Endothelial cell of umbilical vein (primary cell): ENCODE data around the gene LONRF3. TPM values are rescaled to one million over a fixed set of nuclear protein-coding genes. Genes with fewer than 3 reads are reported as not detected.
"Not testable (repeated sequence)": the region's sequence is repeated elsewhere in the genome, so short reads cannot be mapped to it uniquely, and the experiment has no call there.

Source experiments
- BruUV-seq: library from RNA; stranded (reverse); fragments of 400-500 nt; replicated peaks from 2 replicates; lab custom pipeline; 2021; lab: Mats Ljungman, UMichigan
- CTCF ChIA-PET: fragments of 300-600, 350-600 bp; sonication (Branson Sonifier 250); formaldehyde crosslinking; loops from one replicate; lab custom pipeline; 2021; ENCODE audit warnings: antibody characterized with exemption, inconsistent platforms; lab: Charles Lee
- POLR2A ChIA-PET: fragments of 300-600, 350-600 bp; sonication (Branson Sonifier 250); formaldehyde crosslinking; loops from one replicate; lab custom pipeline; 2021; ENCODE audit warnings: antibody characterized with exemption, inconsistent platforms; lab: Charles Lee
- DNase-seq: peaks from one replicate; pipeline ENCODE4 v3.0.0-alpha.2; 2011; ENCODE audit warnings: low read depth, low spot score
- FAIRE-seq: peaks from 2 replicates; lab custom pipeline; 2011; peaks lifted over from hg19 to GRCh38; lab: Jason Lieb, UNC
- H2AFZ ChIP-seq: 2 replicates; pipeline ENCODE4 v1.6.0; 2012; ENCODE audit warnings: low read depth, low read length, control low read depth, inconsistent platforms
- H3K27ac ChIP-seq: 2 replicates; pipeline ENCODE4 v1.5.1; 2011; ENCODE audit warnings: low read depth, mild to moderate bottlenecking, control low read depth, low read length, moderate library complexity; ENCODE audit not compliant: insufficient read depth
- H3K27me3 ChIP-seq, 2 experiments: 2 replicates each; pipeline versions ENCODE4 v1.6.0 to v1.6.1; 2011; ENCODE audit warnings: low read length in 2 of 2, mixed read lengths in 1 of 2; ENCODE audit not compliant: control insufficient read depth in 2 of 2, insufficient read depth in 2 of 2
- H3K36me3 ChIP-seq, 2 experiments: 2 replicates in 1 of 2; 3 replicates in 1 of 2; pipeline ENCODE4 v1.5.1; 2011; ENCODE audit warnings: low read length in 2 of 2, mild to moderate bottlenecking in 1 of 2, moderate library complexity in 1 of 2; ENCODE audit not compliant: control insufficient read depth in 2 of 2, insufficient read depth in 2 of 2; ENCODE audit errors: extremely low read depth in 1 of 2
- H3K4me1 ChIP-seq: 3 replicates; pipeline ENCODE4 v1.5.1; 2011; ENCODE audit warnings: mild to moderate bottlenecking, low read length; ENCODE audit not compliant: control insufficient read depth, insufficient read depth; ENCODE audit errors: extremely low read depth
- H3K4me2 ChIP-seq: 2 replicates; pipeline ENCODE4 v1.6.1; 2011; ENCODE audit warnings: low read length, control low read depth, mixed read lengths; ENCODE audit not compliant: insufficient read depth
- H3K4me3 ChIP-seq, 3 experiments: fragments of 200-600 bp in 1 of 3; sonication (generic), shearing (Covaris generic) in 1 of 3; replicated peaks in 1 of 3; 2 replicates each; pipeline ENCODE4 v1.5.1; 2011 to 2016; ENCODE audit warnings: control low read depth in 3 of 3, low read length in 3 of 3, mild to moderate bottlenecking in 2 of 3, inconsistent platforms in 1 of 3, low read depth in 1 of 3, moderate library complexity in 1 of 3; ENCODE audit not compliant: insufficient read depth in 1 of 3
- H3K79me2 ChIP-seq: 2 replicates; pipeline ENCODE4 v1.6.0; 2012; ENCODE audit warnings: low read length, inconsistent platforms; ENCODE audit not compliant: control insufficient read depth, insufficient read depth
- H3K9ac ChIP-seq: replicated peaks from 2 replicates; pipeline ENCODE3; 2011; ENCODE audit warnings: low read length, control low read depth; ENCODE audit not compliant: insufficient read depth; ENCODE audit errors: extremely low read depth
- H3K9me1 ChIP-seq: replicated peaks from 3 replicates; pipeline ENCODE4 v1.6.0; 2011; ENCODE audit warnings: mild to moderate bottlenecking, low read length; ENCODE audit not compliant: control insufficient read depth, insufficient read depth; ENCODE audit errors: extremely low read depth
- H3K9me3 ChIP-seq: replicated peaks from 2 replicates; pipeline ENCODE4 v1.5.1; 2012; ENCODE audit warnings: low read length, inconsistent platforms; ENCODE audit not compliant: control insufficient read depth, insufficient read depth
- H4K20me1 ChIP-seq: replicated peaks from 2 replicates; pipeline ENCODE3; 2011; ENCODE audit warnings: mild to moderate bottlenecking, low read length; ENCODE audit not compliant: control insufficient read depth, insufficient read depth; ENCODE audit errors: extremely low read depth
- CTCF ChIP-seq, 2 donors: IDR thresholded peaks; 1 replicate in 1 of 2; 2 replicates in 1 of 2; pipeline ENCODE4 v1.5.1; 2011; ENCODE audit warnings: low read length in 2 of 2, mild to moderate bottlenecking in 2 of 2, moderate library complexity in 2 of 2, control low read depth in 1 of 2, inconsistent platforms in 1 of 2, low read depth in 1 of 2; ENCODE audit not compliant: insufficient read depth in 1 of 2; ENCODE audit errors: extremely low read depth in 1 of 2
- EZH2 ChIP-seq: IDR thresholded peaks from 2 replicates; pipeline ENCODE4 v1.6.1; 2012; ENCODE audit warnings: borderline replicate concordance, low read depth, mild to moderate bottlenecking, moderate library complexity, low read length, inconsistent platforms; ENCODE audit not compliant: severe bottlenecking
- FOS ChIP-seq: IDR thresholded peaks from 2 replicates; pipeline ENCODE4 v1.6.1; 2011; ENCODE audit warnings: mild to moderate bottlenecking, low read length, moderate library complexity, borderline replicate concordance; ENCODE audit not compliant: insufficient read depth
- GATA2 ChIP-seq: IDR thresholded peaks from 2 replicates; pipeline ENCODE4 v1.7.0; 2011; ENCODE audit warnings: low read depth, mild to moderate bottlenecking, moderate library complexity, mixed read lengths, low read length; ENCODE audit not compliant: insufficient read length, insufficient read depth
- JUN ChIP-seq: IDR thresholded peaks from 2 replicates; pipeline ENCODE4 v1.6.1; 2011; ENCODE audit warnings: borderline replicate concordance, low read depth; ENCODE audit not compliant: insufficient read length, insufficient read depth
- MAX ChIP-seq: IDR thresholded peaks from 2 replicates; pipeline ENCODE4 v1.6.1; 2011; ENCODE audit not compliant: insufficient read depth, insufficient read length
- MYC ChIP-seq: IDR thresholded peaks from one replicate; pipeline ENCODE4 v1.6.1; 2011; ENCODE audit warnings: mild to moderate bottlenecking, low read depth, low read length
- POLR2A ChIP-seq: IDR thresholded peaks from 2 replicates; pipeline ENCODE4 v1.6.1; 2012; ENCODE audit warnings: low read depth, mild to moderate bottlenecking, control low read depth, low read length
- POLR2AphosphoS5 ChIP-seq: IDR thresholded peaks from 2 replicates; pipeline ENCODE4 v1.6.1; 2012; ENCODE audit warnings: low read depth, mild to moderate bottlenecking, control low read depth, low read length, moderate library complexity; ENCODE audit not compliant: insufficient read depth
- dilution Hi-C: fragments of 300-500 bp; cut with MboI; formaldehyde crosslinking; loops from one replicate; pipeline ENCODE4 v1.15.0; 2019; ENCODE audit warnings: low sequenced_read_pairs; ENCODE audit not compliant: extremely low pct_ligation_motif_present
- intact Hi-C: fragments of 100-400 bp; cut with micrococcal nuclease; formaldehyde crosslinking; loops from one replicate; pipeline ENCODE4 v1.10.0; 2022
- polyA plus RNA-seq, 4 experiments: library from polyadenylated mRNA; depleted of rRNA in 3 of 4; stranded (reverse) in 3 of 4; unstranded in 1 of 4; fragments of >200 nt; gene quantifications; 2 replicates each; pipeline versions ENCODE4 v1.2.1 to v1.2.3, GENCODE V29; 2011 to 2012; ENCODE audit warnings: missing spikeins in 1 of 4
- total RNA-seq: library from RNA; stranded (reverse); gene quantifications from 2 replicates; pipeline ENCODE4 v1.2.3, GENCODE V29; 2021

LONRF3 gene
- total and polyA plus RNA-seq, 2 donors (not counting 3 experiments of a cell fraction or from before 2014, with no cell fraction given), result 4.4 to 13.3 TPM

GRCh38 chrX:119029656-119030055 is 55.2 kb downstream of the LONRF3 start:
- dilution Hi-C loops, H3K27ac ChIP-seq, H3K27me3 ChIP-seq, H4K20me1 ChIP-seq, intact Hi-C loops, H3K9ac ChIP-seq, H3K4me2 ChIP-seq, H3K9me1 ChIP-seq, H3K79me2 ChIP-seq, FAIRE-seq, POLR2A ChIA-PET, H3K4me1 ChIP-seq, H3K4me3 ChIP-seq, H2AFZ ChIP-seq, H3K36me3 ChIP-seq, DNase-seq, BruUV-seq, H3K9me3 ChIP-seq: not testable (repeated sequence)
- CTCF ChIA-PET, result interaction anchor here (1.6 kb wide), 1 partner anchor 37 kb away, joined by 6 read pairs; no protein-coding TSS in a partner anchor

- FAIRE-seq, result peak; percentile 67
These were observed 56.6 kb downstream of the LONRF3 start for GRCh38 chrX:119030990-119031389.

More at GRCh38 chrX:119030990-119031389, 56.6 kb downstream of the LONRF3 start:
- dilution Hi-C loops, result no loop called here
- TF ChIP-seq JUN (no peak), FOS (no peak), CTCF (IDR thresholded peaks at IDR 0.05; ENCODE audit: extremely low read depth in 1 of 2, insufficient read depth in 1 of 2, low read depth in 1 of 2, low read length in 2 of 2) (no peak), EZH2 (no peak), MAX (no peak), POLR2A (no peak), MYC (no peak), POLR2AphosphoS5 (no peak), GATA2 (no peak)
- Histone ChIP-seq H3K9me3 (no peaks in the 10 kb centered on the region), H3K4me3 (no peak overlapping the region), H3K27ac (no peak overlapping the region), H3K27me3 (no peaks in the 10 kb centered on the region), H3K9me1 (no peaks in the 10 kb centered on the region), H3K36me3 (no peaks in the 10 kb centered on the region), H3K79me2 (no peaks in the 10 kb centered on the region), H3K4me2 (peak overlapping the region; percentile 11), H3K9ac (no peak overlapping the region), H4K20me1 (no peaks in the 10 kb centered on the region), H3K4me1 (no peaks in the 10 kb centered on the region), H2AFZ (no peak overlapping the region)
- CTCF ChIA-PET, result no interaction called here
- BruUV-seq, result no TSS peak
- intact Hi-C loops, result no loop called here
- peak; percentile 39 for DNase-seq
- POLR2A ChIA-PET, result no interaction called here
